Endothelial cell of umbilical vein (primary cell): Measurements from ENCODE around the gene CAMK2G. TPM values are rescaled to one million over a fixed set of nuclear protein-coding genes. Genes with fewer than 3 reads are reported as not detected.

ENCODE experiments used
- BruUV-seq: library from RNA; stranded (reverse); fragments of 400-500 nt; replicated peaks from 2 replicates; lab custom pipeline; 2021; lab: Mats Ljungman, UMichigan
- CTCF ChIA-PET: fragments of 300-600, 350-600 bp; sonication (Branson Sonifier 250); formaldehyde crosslinking; loops from one replicate; lab custom pipeline; 2021; ENCODE audit warnings: antibody characterized with exemption, inconsistent platforms; lab: Charles Lee
- POLR2A ChIA-PET: fragments of 300-600, 350-600 bp; sonication (Branson Sonifier 250); formaldehyde crosslinking; loops from one replicate; lab custom pipeline; 2021; ENCODE audit warnings: antibody characterized with exemption, inconsistent platforms; lab: Charles Lee
- DNase-seq: peaks from one replicate; pipeline ENCODE4 v3.0.0-alpha.2; 2011; ENCODE audit warnings: low read depth, low spot score
- FAIRE-seq: peaks from 2 replicates; lab custom pipeline; 2011; peaks lifted over from hg19 to GRCh38; lab: Jason Lieb, UNC
- H2AFZ ChIP-seq: 2 replicates; pipeline ENCODE4 v1.6.0; 2012; ENCODE audit warnings: low read depth, low read length, control low read depth, inconsistent platforms
- H3K27ac ChIP-seq: 2 replicates; pipeline ENCODE4 v1.5.1; 2011; ENCODE audit warnings: low read depth, mild to moderate bottlenecking, control low read depth, low read length, moderate library complexity; ENCODE audit not compliant: insufficient read depth
- H3K27me3 ChIP-seq, 2 experiments: 2 replicates each; pipeline versions ENCODE4 v1.6.0 to v1.6.1; 2011; ENCODE audit warnings: low read length in 2 of 2, mixed read lengths in 1 of 2; ENCODE audit not compliant: control insufficient read depth in 2 of 2, insufficient read depth in 2 of 2
- H3K36me3 ChIP-seq, 2 experiments: 2 replicates in 1 of 2; 3 replicates in 1 of 2; pipeline ENCODE4 v1.5.1; 2011; ENCODE audit warnings: low read length in 2 of 2, mild to moderate bottlenecking in 1 of 2, moderate library complexity in 1 of 2; ENCODE audit not compliant: control insufficient read depth in 2 of 2, insufficient read depth in 2 of 2; ENCODE audit errors: extremely low read depth in 1 of 2
- H3K4me1 ChIP-seq: 3 replicates; pipeline ENCODE4 v1.5.1; 2011; ENCODE audit warnings: mild to moderate bottlenecking, low read length; ENCODE audit not compliant: control insufficient read depth, insufficient read depth; ENCODE audit errors: extremely low read depth
- H3K4me2 ChIP-seq: 2 replicates; pipeline ENCODE4 v1.6.1; 2011; ENCODE audit warnings: low read length, control low read depth, mixed read lengths; ENCODE audit not compliant: insufficient read depth
- H3K4me3 ChIP-seq, 3 experiments: fragments of 200-600 bp in 1 of 3; sonication (generic), shearing (Covaris generic) in 1 of 3; replicated peaks in 1 of 3; 2 replicates each; pipeline ENCODE4 v1.5.1; 2011 to 2016; ENCODE audit warnings: control low read depth in 3 of 3, low read length in 3 of 3, mild to moderate bottlenecking in 2 of 3, inconsistent platforms in 1 of 3, low read depth in 1 of 3, moderate library complexity in 1 of 3; ENCODE audit not compliant: insufficient read depth in 1 of 3
- H3K79me2 ChIP-seq: 2 replicates; pipeline ENCODE4 v1.6.0; 2012; ENCODE audit warnings: low read length, inconsistent platforms; ENCODE audit not compliant: control insufficient read depth, insufficient read depth
- H3K9ac ChIP-seq: replicated peaks from 2 replicates; pipeline ENCODE3; 2011; ENCODE audit warnings: low read length, control low read depth; ENCODE audit not compliant: insufficient read depth; ENCODE audit errors: extremely low read depth
- H3K9me1 ChIP-seq: replicated peaks from 3 replicates; pipeline ENCODE4 v1.6.0; 2011; ENCODE audit warnings: mild to moderate bottlenecking, low read length; ENCODE audit not compliant: control insufficient read depth, insufficient read depth; ENCODE audit errors: extremely low read depth
- H3K9me3 ChIP-seq: replicated peaks from 2 replicates; pipeline ENCODE4 v1.5.1; 2012; ENCODE audit warnings: low read length, inconsistent platforms; ENCODE audit not compliant: control insufficient read depth, insufficient read depth
- H4K20me1 ChIP-seq: replicated peaks from 2 replicates; pipeline ENCODE3; 2011; ENCODE audit warnings: mild to moderate bottlenecking, low read length; ENCODE audit not compliant: control insufficient read depth, insufficient read depth; ENCODE audit errors: extremely low read depth
- EZH2 ChIP-seq: IDR thresholded peaks from 2 replicates; pipeline ENCODE4 v1.6.1; 2012; ENCODE audit warnings: borderline replicate concordance, low read depth, mild to moderate bottlenecking, moderate library complexity, low read length, inconsistent platforms; ENCODE audit not compliant: severe bottlenecking
- FOS ChIP-seq: IDR thresholded peaks from 2 replicates; pipeline ENCODE4 v1.6.1; 2011; ENCODE audit warnings: mild to moderate bottlenecking, low read length, moderate library complexity, borderline replicate concordance; ENCODE audit not compliant: insufficient read depth
- GATA2 ChIP-seq: IDR thresholded peaks from 2 replicates; pipeline ENCODE4 v1.7.0; 2011; ENCODE audit warnings: low read depth, mild to moderate bottlenecking, moderate library complexity, mixed read lengths, low read length; ENCODE audit not compliant: insufficient read length, insufficient read depth
- JUN ChIP-seq: IDR thresholded peaks from 2 replicates; pipeline ENCODE4 v1.6.1; 2011; ENCODE audit warnings: borderline replicate concordance, low read depth; ENCODE audit not compliant: insufficient read length, insufficient read depth
- MYC ChIP-seq: IDR thresholded peaks from one replicate; pipeline ENCODE4 v1.6.1; 2011; ENCODE audit warnings: mild to moderate bottlenecking, low read depth, low read length
- POLR2A ChIP-seq: IDR thresholded peaks from 2 replicates; pipeline ENCODE4 v1.6.1; 2012; ENCODE audit warnings: low read depth, mild to moderate bottlenecking, control low read depth, low read length
- POLR2AphosphoS5 ChIP-seq: IDR thresholded peaks from 2 replicates; pipeline ENCODE4 v1.6.1; 2012; ENCODE audit warnings: low read depth, mild to moderate bottlenecking, control low read depth, low read length, moderate library complexity; ENCODE audit not compliant: insufficient read depth
- dilution Hi-C: fragments of 300-500 bp; cut with MboI; formaldehyde crosslinking; loops from one replicate; pipeline ENCODE4 v1.15.0; 2019; ENCODE audit warnings: low sequenced_read_pairs; ENCODE audit not compliant: extremely low pct_ligation_motif_present
- intact Hi-C: fragments of 100-400 bp; cut with micrococcal nuclease; formaldehyde crosslinking; loops from one replicate; pipeline ENCODE4 v1.10.0; 2022
- polyA plus RNA-seq, 4 experiments: library from polyadenylated mRNA; depleted of rRNA in 3 of 4; stranded (reverse) in 3 of 4; unstranded in 1 of 4; fragments of >200 nt; gene quantifications; 2 replicates each; pipeline versions ENCODE4 v1.2.1 to v1.2.3, GENCODE V29; 2011 to 2012; ENCODE audit warnings: missing spikeins in 1 of 4
- total RNA-seq: library from RNA; stranded (reverse); gene quantifications from 2 replicates; pipeline ENCODE4 v1.2.3, GENCODE V29; 2021
- TF ChIP-seq, protein P1 (sequence below): IDR thresholded peaks from 2 replicates; pipeline ENCODE4 v1.6.1; 2011; ENCODE audit not compliant: insufficient read depth, insufficient read length
- TF ChIP-seq, protein P2 (sequence below), 2 donors: IDR thresholded peaks; 1 replicate in 1 of 2; 2 replicates in 1 of 2; pipeline ENCODE4 v1.5.1; 2011; ENCODE audit warnings: low read length in 2 of 2, mild to moderate bottlenecking in 2 of 2, moderate library complexity in 2 of 2, control low read depth in 1 of 2, inconsistent platforms in 1 of 2, low read depth in 1 of 2; ENCODE audit not compliant: insufficient read depth in 1 of 2; ENCODE audit errors: extremely low read depth in 1 of 2

The CAMK2G gene
- total and polyA plus RNA-seq, 2 donors (not counting 3 experiments of a cell fraction or from before 2014, with no cell fraction given), result 27.2 to 33.6 TPM

DNA sequence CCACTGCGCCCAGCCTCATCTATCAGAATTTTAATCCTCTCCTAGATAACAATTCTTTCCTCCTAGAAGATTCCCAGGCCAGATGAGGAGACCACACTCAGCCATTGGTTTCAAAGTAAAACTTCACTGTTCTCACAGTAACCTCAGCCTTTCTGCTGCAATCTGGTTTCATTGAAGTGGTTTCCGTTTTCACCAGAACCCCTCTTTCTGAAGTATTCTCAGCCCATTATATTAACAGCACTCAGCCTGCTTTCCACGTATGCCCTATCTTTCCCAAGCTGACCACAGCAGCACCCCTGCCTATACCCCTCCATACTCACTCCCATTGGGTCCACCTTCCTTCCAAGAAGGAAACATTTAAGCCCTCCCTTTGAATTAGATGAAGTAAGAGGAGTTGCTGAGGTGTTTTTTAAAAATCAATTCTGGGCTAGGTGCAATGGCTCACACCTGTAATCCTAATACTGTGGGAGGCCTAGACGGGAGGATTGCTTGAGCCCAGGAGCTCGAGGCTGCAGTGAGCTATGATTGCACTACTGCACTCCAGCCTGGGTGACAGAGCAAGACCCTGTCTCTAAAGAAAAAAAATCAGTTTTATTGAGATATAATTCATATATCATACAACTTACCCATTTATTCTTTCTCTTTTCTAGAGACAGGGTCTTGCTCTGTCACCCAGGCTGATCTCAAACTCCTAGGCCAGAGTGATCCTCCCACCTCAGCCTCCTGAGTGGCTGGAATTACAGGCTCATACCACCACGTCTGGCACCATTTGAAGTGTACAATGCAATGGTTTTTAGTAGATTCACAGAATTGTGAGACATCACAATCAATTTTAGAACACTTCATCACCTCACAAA is 47.9 kb upstream of the CAMK2G start:
- intact Hi-C loops, result no loop called here
- POLR2A ChIA-PET, result no interaction called here
- no peak for FAIRE-seq

More for the DNA sequence above, 47.9 kb upstream of the CAMK2G start:
- H3K4me3 ChIP-seq, result no peak overlapping the region
- no peak for DNase-seq
- no peak overlapping the region for H2AFZ ChIP-seq
- H3K79me2 ChIP-seq, result no peaks in the 10 kb centered on the region
- TF ChIP-seq, protein P1, sequence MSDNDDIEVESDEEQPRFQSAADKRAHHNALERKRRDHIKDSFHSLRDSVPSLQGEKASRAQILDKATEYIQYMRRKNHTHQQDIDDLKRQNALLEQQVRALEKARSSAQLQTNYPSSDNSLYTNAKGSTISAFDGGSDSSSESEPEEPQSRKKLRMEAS, result no peak
- TF ChIP-seq GATA2 (no peak), EZH2 (no peak), JUN (no peak), POLR2AphosphoS5 (no peak), MYC (no peak), FOS (no peak), POLR2A (no peak)
- TF ChIP-seq, protein P2, sequence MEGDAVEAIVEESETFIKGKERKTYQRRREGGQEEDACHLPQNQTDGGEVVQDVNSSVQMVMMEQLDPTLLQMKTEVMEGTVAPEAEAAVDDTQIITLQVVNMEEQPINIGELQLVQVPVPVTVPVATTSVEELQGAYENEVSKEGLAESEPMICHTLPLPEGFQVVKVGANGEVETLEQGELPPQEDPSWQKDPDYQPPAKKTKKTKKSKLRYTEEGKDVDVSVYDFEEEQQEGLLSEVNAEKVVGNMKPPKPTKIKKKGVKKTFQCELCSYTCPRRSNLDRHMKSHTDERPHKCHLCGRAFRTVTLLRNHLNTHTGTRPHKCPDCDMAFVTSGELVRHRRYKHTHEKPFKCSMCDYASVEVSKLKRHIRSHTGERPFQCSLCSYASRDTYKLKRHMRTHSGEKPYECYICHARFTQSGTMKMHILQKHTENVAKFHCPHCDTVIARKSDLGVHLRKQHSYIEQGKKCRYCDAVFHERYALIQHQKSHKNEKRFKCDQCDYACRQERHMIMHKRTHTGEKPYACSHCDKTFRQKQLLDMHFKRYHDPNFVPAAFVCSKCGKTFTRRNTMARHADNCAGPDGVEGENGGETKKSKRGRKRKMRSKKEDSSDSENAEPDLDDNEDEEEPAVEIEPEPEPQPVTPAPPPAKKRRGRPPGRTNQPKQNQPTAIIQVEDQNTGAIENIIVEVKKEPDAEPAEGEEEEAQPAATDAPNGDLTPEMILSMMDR (IDR thresholded peaks at IDR 0.05; ENCODE audit: extremely low read depth in 1 of 2, insufficient read depth in 1 of 2, low read depth in 1 of 2, low read length in 2 of 2), result no peak
- dilution Hi-C loops, result no loop called here
- H3K36me3 ChIP-seq, result no peaks in the 10 kb centered on the region
- no peaks in the 10 kb centered on the region for H4K20me1 ChIP-seq
- no TSS peak for BruUV-seq
- no peak overlapping the region for H3K27ac ChIP-seq
- no peaks in the 10 kb centered on the region for H3K4me1 ChIP-seq
- no peaks in the 10 kb centered on the region for H3K9me1 ChIP-seq
- H3K27me3 ChIP-seq, result no peaks in the 10 kb centered on the region
- H3K4me2 ChIP-seq, result no peak overlapping the region
- CTCF ChIA-PET, result interaction anchor here (1.5 kb wide), 1 partner anchor 31 kb away, joined by 3 read pairs; no protein-coding TSS in a partner anchor
- H3K9ac ChIP-seq, result no peak overlapping the region
- H3K9me3 ChIP-seq, result no peaks in the 10 kb centered on the region
